ENCODE measurements around the gene LY86.

DNA sequence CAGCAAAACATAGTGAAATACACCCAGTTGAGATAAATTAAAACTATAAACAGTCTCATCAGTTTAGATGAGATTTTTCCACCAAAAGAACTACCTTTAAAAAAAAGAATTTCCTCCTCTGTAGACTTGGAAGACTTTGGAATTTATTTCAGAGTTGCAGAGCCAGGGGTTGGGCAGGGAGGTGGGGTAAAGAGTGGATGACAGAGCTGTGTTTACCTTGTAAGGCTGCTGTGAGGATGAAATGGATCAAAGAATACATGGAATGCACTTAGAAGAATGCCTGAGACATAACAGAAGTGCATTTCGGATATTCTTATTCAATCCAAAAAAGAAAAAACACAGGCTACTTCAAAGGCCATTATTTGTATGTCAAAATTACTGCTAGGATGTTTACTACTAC lies 6.4 kb upstream of the LY86 start:
- TF ChIP-seq, protein P1, sequence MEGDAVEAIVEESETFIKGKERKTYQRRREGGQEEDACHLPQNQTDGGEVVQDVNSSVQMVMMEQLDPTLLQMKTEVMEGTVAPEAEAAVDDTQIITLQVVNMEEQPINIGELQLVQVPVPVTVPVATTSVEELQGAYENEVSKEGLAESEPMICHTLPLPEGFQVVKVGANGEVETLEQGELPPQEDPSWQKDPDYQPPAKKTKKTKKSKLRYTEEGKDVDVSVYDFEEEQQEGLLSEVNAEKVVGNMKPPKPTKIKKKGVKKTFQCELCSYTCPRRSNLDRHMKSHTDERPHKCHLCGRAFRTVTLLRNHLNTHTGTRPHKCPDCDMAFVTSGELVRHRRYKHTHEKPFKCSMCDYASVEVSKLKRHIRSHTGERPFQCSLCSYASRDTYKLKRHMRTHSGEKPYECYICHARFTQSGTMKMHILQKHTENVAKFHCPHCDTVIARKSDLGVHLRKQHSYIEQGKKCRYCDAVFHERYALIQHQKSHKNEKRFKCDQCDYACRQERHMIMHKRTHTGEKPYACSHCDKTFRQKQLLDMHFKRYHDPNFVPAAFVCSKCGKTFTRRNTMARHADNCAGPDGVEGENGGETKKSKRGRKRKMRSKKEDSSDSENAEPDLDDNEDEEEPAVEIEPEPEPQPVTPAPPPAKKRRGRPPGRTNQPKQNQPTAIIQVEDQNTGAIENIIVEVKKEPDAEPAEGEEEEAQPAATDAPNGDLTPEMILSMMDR (IDR thresholded peaks at IDR 0.05) = no peak
- TF ChIP-seq POLR2A (IDR thresholded peaks at IDR 0.05) (no peak), EP300 (IDR thresholded peaks at IDR 0.05) (no peak)
